Upper lobe of left lung (tissue), 6 donors: ENCODE data around the gene PPP2CA. TPM values are rescaled to one million over a fixed set of nuclear protein-coding genes. Genes with fewer than 3 reads are reported as not detected.

Experiments used
- ATAC-seq, 2 donors: fragments of 200-7000 bp; cut with Tn5 transposase; one replicate each; pipeline ENCODE4 v1.9.1; 2022; ENCODE audit warnings: mild to moderate bottlenecking in 2 of 2, moderate library complexity in 2 of 2; ENCODE audit not compliant: low FRiP score in 2 of 2
- DNase-seq, 2 donors: peaks; one replicate each; pipeline ENCODE4 v3.0.0-alpha.2; 2019 to 2020
- H3K27ac ChIP-seq, 4 donors: fragments of 200-600 bp; sonication (generic); one replicate each; pipeline ENCODE4 v1.5.1; 2016 to 2019
- H3K27me3 ChIP-seq, 4 donors: fragments of 200-600 bp; sonication (generic); one replicate each; pipeline ENCODE4 v1.5.1; 2017 to 2019
- H3K36me3 ChIP-seq, 4 donors: fragments of 200-600 bp; sonication (generic); one replicate each; pipeline ENCODE4 v1.5.1; 2016 to 2019
- H3K4me1 ChIP-seq, 4 donors: fragments of 200-600 bp; sonication (generic); one replicate each; pipeline ENCODE4 v1.5.1; 2018 to 2019
- H3K4me3 ChIP-seq, 4 donors: fragments of 200-600 bp; sonication (generic); one replicate each; pipeline ENCODE4 v1.5.1; 2017 to 2019; ENCODE audit warnings: mild to moderate bottlenecking in 2 of 4, moderate library complexity in 1 of 4
- H3K9me3 ChIP-seq, 4 donors: fragments of 200-600 bp; sonication (generic); one replicate each; pipeline ENCODE4 v1.5.1; 2018 to 2019
- CTCF ChIP-seq, 6 experiments: fragments of 450-650 bp in 4 of 6; fragments of 200-600 bp in 2 of 6; sonication (generic) in 2 of 6; IDR thresholded peaks; one replicate each; pipeline ENCODE4 v1.5.1; 2016 to 2019; ENCODE audit warnings: antibody characterized with exemption in 6 of 6
- EP300 ChIP-seq, 4 donors: sonication (generic); formaldehyde crosslinking; IDR thresholded peaks; one replicate each; pipeline ENCODE4 v1.5.1; 2017; ENCODE audit warnings: antibody characterized with exemption in 4 of 4, control low read depth in 2 of 4
- POLR2A ChIP-seq, 4 donors: fragments of 450-650 bp; IDR thresholded peaks; one replicate each; pipeline ENCODE4 v1.5.1; 2016 to 2017; ENCODE audit warnings: antibody characterized with exemption in 4 of 4, mild to moderate bottlenecking in 2 of 4
- POLR2AphosphoS5 ChIP-seq, 2 donors: sonication (generic); formaldehyde crosslinking; IDR thresholded peaks; one replicate each; pipeline ENCODE4 v1.5.1; 2017; ENCODE audit warnings: antibody characterized with exemption in 2 of 2
- WGBS, 2 donors: methylation state at CpG; one replicate each; pipeline ENCODE4 v1.1.5; 2017 to 2018; 5-methylcytosine and 5-hydroxymethylcytosine counted together
- total RNA-seq, 6 donors: library from RNA; depleted of rRNA in 4 of 6; stranded (reverse); fragments of >200 nt in 4 of 6; gene quantifications; one replicate each; pipeline versions ENCODE4 v1.1.0 to v1.2.1, GENCODE V29; 2016 to 2021
- donor health status: DM: no; HTN: no; CAD: no; lungs with moderate emphysema.
- donor health status: DM: no; HTN: yes; CAD: no; lungs with severe emphysema.

PPP2CA gene
- total RNA-seq, 6 donors from 2014 or later: 62.9 to 246 (median 118) TPM

- no peaks in the 10 kb centered on the region for H3K36me3 ChIP-seq
- H3K27ac ChIP-seq: no peak overlapping the region
- no peaks in the 10 kb centered on the region for H3K27me3 ChIP-seq
- ATAC-seq (no peak), DNase-seq (no peak)
- WGBS, 2 donors: 72 to 79% methylated on average over 3 of the region's 3 CpGs
- H3K9me3 ChIP-seq: no peaks in the 10 kb centered on the region
- no peak for TF ChIP-seq CTCF (IDR thresholded peaks at IDR 0.05)
- TF ChIP-seq EP300 (IDR thresholded peaks at IDR 0.05): no peak
- no peak for TF ChIP-seq POLR2A (IDR thresholded peaks at IDR 0.05)
- no peak for TF ChIP-seq POLR2AphosphoS5 (IDR thresholded peaks at IDR 0.05)
- no peak overlapping the region for H3K4me3 ChIP-seq
- H3K4me1 ChIP-seq: no peaks in the 10 kb centered on the region
These were observed 36.8 kb downstream of the PPP2CA start for GRCh38 chr5:134189031-134189430.

GRCh38 chr5:134188092-134188491, 37.8 kb downstream of the PPP2CA start:
- H3K27ac ChIP-seq: no peak overlapping the region
- no peaks in the 10 kb centered on the region for H3K27me3 ChIP-seq
- no peak overlapping the region for H3K4me3 ChIP-seq
- no peaks in the 10 kb centered on the region for H3K36me3 ChIP-seq
- 80 to 82% methylated on average over 1 of the region's 1 CpG for WGBS, 2 donors
- no peak for TF ChIP-seq POLR2AphosphoS5 (IDR thresholded peaks at IDR 0.05)
- no peak for TF ChIP-seq EP300 (IDR thresholded peaks at IDR 0.05)
- TF ChIP-seq POLR2A (IDR thresholded peaks at IDR 0.05): no peak
- no peak for TF ChIP-seq CTCF (IDR thresholded peaks at IDR 0.05)
- ATAC-seq (no peak), DNase-seq (no peak)
- no peaks in the 10 kb centered on the region for H3K9me3 ChIP-seq
- no peaks in the 10 kb centered on the region for H3K4me1 ChIP-seq

GRCh38 chr5:134184155-134185135, 41.4 kb downstream of the PPP2CA start:
- Histone ChIP-seq H3K36me3 (no peaks in the 10 kb centered on the region), H3K9me3 (no peaks in the 10 kb centered on the region), H3K27ac (no peak overlapping the region), H3K27me3 (no peaks in the 10 kb centered on the region), H3K4me3 (no peak overlapping the region), H3K4me1 (no peaks in the 10 kb centered on the region)
- peak in 1 of 2 donors; percentile 70 for DNase-seq
- 51 to 52% methylated on average over 6 to 9 of the region's 11 CpGs for WGBS, 2 donors
- TF ChIP-seq EP300 (IDR thresholded peaks at IDR 0.05) (no peak), POLR2AphosphoS5 (IDR thresholded peaks at IDR 0.05) (no peak), CTCF (IDR thresholded peaks at IDR 0.05) (peak; percentile 82 to 93 (median 87))
- peak; percentile 85 to 93 for ATAC-seq

- H3K4me3 ChIP-seq: no peak overlapping the region
- no peak overlapping the region for H3K27ac ChIP-seq
- DNase-seq (no peak), ATAC-seq (no peak)
- TF ChIP-seq EP300 (IDR thresholded peaks at IDR 0.05) (no peak), CTCF (IDR thresholded peaks at IDR 0.05) (no peak), POLR2AphosphoS5 (IDR thresholded peaks at IDR 0.05) (no peak), POLR2A (IDR thresholded peaks at IDR 0.05) (no peak)
- no peaks in the 10 kb centered on the region for H3K36me3 ChIP-seq
- H3K27me3 ChIP-seq: no peaks in the 10 kb centered on the region
- no peaks in the 10 kb centered on the region for H3K4me1 ChIP-seq
- H3K9me3 ChIP-seq: no peaks in the 10 kb centered on the region
These were observed 42.4 kb downstream of the PPP2CA start for GRCh38 chr5:134183481-134183880.
